Measurements from ENCODE around the gene PPP2R2D.

- no peak for TF ChIP-seq POLR2A (IDR thresholded peaks at IDR 0.05)
- TF ChIP-seq CTCF (IDR thresholded peaks at IDR 0.05) = no peak
These were observed 986 bp upstream of the PPP2R2D start for GRCh38 chr10:131899695-131900349.

All from right lobe of liver (tissue), 4 donors.